Measurements from ENCODE around the gene PARD3B.

GRCh38 chr2:204657024-204657423, 111.7 kb downstream of the PARD3B start:
- TF ChIP-seq CTCF (IDR thresholded peaks at IDR 0.05; ENCODE audit: low read depth, low read length) = no peak
- TF ChIP-seq POLR2A (IDR thresholded peaks at IDR 0.05; ENCODE audit: extremely low read depth, insufficient read length) = no peak
- no peak for TF ChIP-seq MAX (IDR thresholded peaks at IDR 0.05; ENCODE audit: low read depth, low read length)
